Suprapubic skin (tissue), 4 donors: ENCODE measurements around the gene RIMS1. TPM values are rescaled to one million over a fixed set of nuclear protein-coding genes. Genes with fewer than 3 reads are reported as not detected.

Source experiments
- DNase-seq, 2 donors: peaks; one replicate each; pipeline ENCODE4 v3.0.0-alpha.2; 2019; ENCODE audit warnings: low spot score in 2 of 2
- H3K27ac ChIP-seq: fragments of 200-600 bp; sonication (generic); one replicate; pipeline ENCODE4 v1.5.1; 2019
- H3K27me3 ChIP-seq: fragments of 200-600 bp; sonication (generic); one replicate; pipeline ENCODE4 v1.5.1; 2019
- H3K36me3 ChIP-seq: fragments of 200-600 bp; sonication (generic); one replicate; pipeline ENCODE4 v1.5.1; 2019
- H3K4me1 ChIP-seq: fragments of 200-600 bp; sonication (generic); one replicate; pipeline ENCODE4 v1.5.1; 2019
- H3K4me3 ChIP-seq: fragments of 200-600 bp; sonication (generic); one replicate; pipeline ENCODE4 v1.5.1; 2019; ENCODE audit warnings: mild to moderate bottlenecking
- H3K9me3 ChIP-seq: fragments of 200-600 bp; sonication (generic); one replicate; pipeline ENCODE4 v1.5.1; 2019
- CTCF ChIP-seq, 2 donors: fragments of 200-600 bp in 1 of 2; fragments of 450-650 bp in 1 of 2; sonication (generic) in 1 of 2; IDR thresholded peaks; one replicate each; pipeline ENCODE4 v1.5.1; 2016 to 2019; ENCODE audit warnings: antibody characterized with exemption in 2 of 2, mild to moderate bottlenecking in 1 of 2, moderate library complexity in 1 of 2
- EP300 ChIP-seq: sonication (generic); formaldehyde crosslinking; IDR thresholded peaks from one replicate; pipeline ENCODE4 v1.6.1; 2017; ENCODE audit warnings: antibody characterized with exemption
- POLR2A ChIP-seq, 2 donors: fragments of 450-650 bp; IDR thresholded peaks; one replicate each; pipeline ENCODE4 v1.6.1; 2017; ENCODE audit warnings: antibody characterized with exemption in 2 of 2, mild to moderate bottlenecking in 2 of 2, moderate library complexity in 2 of 2
- POLR2AphosphoS5 ChIP-seq, 3 donors: sonication (generic); formaldehyde crosslinking; IDR thresholded peaks; one replicate each; pipeline ENCODE4 v1.6.1; 2017; ENCODE audit warnings: antibody characterized with exemption in 3 of 3
- WGBS: methylation state at CpG from one replicate; pipeline ENCODE4 v1.1.5; 2018; 5-methylcytosine and 5-hydroxymethylcytosine counted together
- total RNA-seq, 4 donors: library from RNA; depleted of rRNA; stranded (reverse); fragments of >200 nt; gene quantifications; one replicate each; pipeline ENCODE4 v1.1.0, GENCODE V29; 2016

The RIMS1 gene
- total RNA-seq, 4 donors from 2014 or later: 2.9 to 9.7 (median 4.5) TPM

- DNase-seq: no peak
- no peak for TF ChIP-seq EP300
- TF ChIP-seq POLR2A (IDR thresholded peaks at IDR 0.05): no peak
- no peak for TF ChIP-seq CTCF (IDR thresholded peaks at IDR 0.05)
- no peak for TF ChIP-seq POLR2AphosphoS5 (IDR thresholded peaks at IDR 0.05)
- Histone ChIP-seq H3K27ac (no peak overlapping the region), H3K27me3 (no peaks in the 10 kb centered on the region), H3K4me3 (no peak overlapping the region), H3K9me3 (no peaks in the 10 kb centered on the region), H3K4me1 (no peaks in the 10 kb centered on the region), H3K36me3 (no peaks in the 10 kb centered on the region)
- WGBS: 78% methylated on average over 8 of the region's 8 CpGs
These were observed 500.0 kb downstream of the RIMS1 start for GRCh38 chr6:72386324-72386723.

- H3K27ac ChIP-seq: no peak overlapping the region
- H3K27me3 ChIP-seq: no peaks in the 10 kb centered on the region
- 100% methylated on average over 1 of the region's 1 CpG for WGBS
- no peak overlapping the region for H3K4me3 ChIP-seq
- TF ChIP-seq POLR2A (IDR thresholded peaks at IDR 0.05): no peak
- no peak for TF ChIP-seq POLR2AphosphoS5 (IDR thresholded peaks at IDR 0.05)
- TF ChIP-seq CTCF (IDR thresholded peaks at IDR 0.05): no peak
- H3K4me1 ChIP-seq: no peaks in the 10 kb centered on the region
- no peaks in the 10 kb centered on the region for H3K9me3 ChIP-seq
- no peaks in the 10 kb centered on the region for H3K36me3 ChIP-seq
- DNase-seq: no peak
These were observed 503.3 kb downstream of the RIMS1 start for GRCh38 chr6:72389698-72390097.

GRCh38 chr6:72390548-72390947 lies 504.2 kb downstream of the RIMS1 start:
- Histone ChIP-seq H3K27me3 (no peaks in the 10 kb centered on the region), H3K36me3 (no peaks in the 10 kb centered on the region), H3K9me3 (no peaks in the 10 kb centered on the region), H3K4me1 (no peaks in the 10 kb centered on the region), H3K27ac (no peak overlapping the region), H3K4me3 (no peak overlapping the region)
- 78% methylated on average over 4 of the region's 4 CpGs for WGBS
- TF ChIP-seq CTCF (IDR thresholded peaks at IDR 0.05) (no peak), POLR2A (IDR thresholded peaks at IDR 0.05) (no peak), POLR2AphosphoS5 (IDR thresholded peaks at IDR 0.05) (no peak), EP300 (no peak)
- DNase-seq: no peak

GRCh38 chr6:72401865-72402264 lies 515.5 kb downstream of the RIMS1 start:
- no peak for DNase-seq

GRCh38 chr6:72403413-72403812 lies 517.1 kb downstream of the RIMS1 start:
- WGBS: 77% methylated on average over 2 of the region's 2 CpGs

More at GRCh38 chr6:72401865-72402264, 515.5 kb downstream of the RIMS1 start:
- Histone ChIP-seq H3K4me1 (no peaks in the 10 kb centered on the region), H3K4me3 (no peak overlapping the region), H3K27ac (no peak overlapping the region), H3K9me3 (no peaks in the 10 kb centered on the region), H3K36me3 (no peaks in the 10 kb centered on the region), H3K27me3 (no peaks in the 10 kb centered on the region)
- TF ChIP-seq CTCF (IDR thresholded peaks at IDR 0.05): no peak
- TF ChIP-seq POLR2A (IDR thresholded peaks at IDR 0.05): no peak
- no peak for TF ChIP-seq POLR2AphosphoS5 (IDR thresholded peaks at IDR 0.05)
- TF ChIP-seq EP300: no peak

More at GRCh38 chr6:72403413-72403812, 517.1 kb downstream of the RIMS1 start:
- H3K27me3 ChIP-seq: no peaks in the 10 kb centered on the region
- no peaks in the 10 kb centered on the region for H3K9me3 ChIP-seq
- H3K4me1 ChIP-seq: no peaks in the 10 kb centered on the region
- TF ChIP-seq EP300 (no peak), POLR2A (IDR thresholded peaks at IDR 0.05) (no peak), POLR2AphosphoS5 (IDR thresholded peaks at IDR 0.05) (no peak), CTCF (IDR thresholded peaks at IDR 0.05) (no peak)
- no peak overlapping the region for H3K27ac ChIP-seq
- no peak for DNase-seq
- H3K4me3 ChIP-seq: no peak overlapping the region
- no peaks in the 10 kb centered on the region for H3K36me3 ChIP-seq
